Fibroblast of the aortic adventitia (primary cell): ENCODE results near the gene NKX2-2. TPM values are rescaled to one million over a fixed set of nuclear protein-coding genes. Genes with fewer than 3 reads are reported as not detected.

Experiments used
- DNase-seq: peaks from one replicate; pipeline ENCODE4 v3.0.0-alpha.2; 2010; ENCODE audit warnings: low read depth
- H3K4me3 ChIP-seq: 2 replicates; pipeline ENCODE4 v1.5.1; 2011; ENCODE audit warnings: low read depth, mild to moderate bottlenecking, control low read depth, low read length, moderate library complexity
- CTCF ChIP-seq: IDR thresholded peaks from 2 replicates; pipeline ENCODE4 v1.5.1; 2011; ENCODE audit warnings: mild to moderate bottlenecking, low read length, control low read depth, inconsistent platforms; ENCODE audit not compliant: insufficient read depth
- total RNA-seq: library from RNA; depleted of rRNA; stranded (reverse); fragments of >200 nt; gene quantifications from 2 replicates; pipeline ENCODE4 v1.2.3, GENCODE V29; 2012; ENCODE audit warnings: low replicate concordance

NKX2-2 gene
- total RNA-seq, 1 donor: not detected

DNA sequence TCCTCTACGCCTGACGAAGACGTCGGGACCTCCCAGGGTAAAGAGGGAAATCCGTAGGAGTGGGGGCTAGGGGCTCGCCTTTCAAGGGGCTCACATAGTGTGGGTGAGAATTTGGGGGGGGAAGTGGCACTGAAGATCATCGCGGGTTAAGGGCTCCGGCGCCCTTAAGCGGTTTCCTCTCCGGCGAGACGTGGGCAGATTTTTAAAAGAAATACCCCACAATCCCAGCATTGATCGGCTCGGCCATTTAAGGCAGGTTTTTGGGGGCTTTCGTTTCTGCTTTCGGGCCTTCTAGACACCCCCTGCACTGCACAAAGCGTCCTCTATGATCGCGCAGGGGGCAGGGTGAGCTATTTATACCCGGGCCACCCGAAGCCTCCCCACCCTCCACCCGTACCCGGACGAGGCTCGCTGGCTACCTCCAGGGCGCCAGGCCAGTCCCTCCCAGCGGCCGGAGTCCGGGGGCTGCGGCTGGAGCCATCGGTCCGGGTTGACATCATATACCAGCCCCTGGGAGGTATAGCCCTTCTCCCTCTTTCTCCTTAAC, 1.2 kb downstream of the NKX2-2 start:
- peak overlapping the region; percentile 44 for H3K4me3 ChIP-seq

GRCh38 chr20:21511850-21512633, 1.8 kb downstream of the NKX2-2 start:
- no peak for DNase-seq
- H3K4me3 ChIP-seq: peak overlapping the region; percentile 44
- TF ChIP-seq CTCF: no peak

More for the DNA sequence above, 1.2 kb downstream of the NKX2-2 start:
- no peak for TF ChIP-seq CTCF
- DNase-seq: no peak

GRCh38 chr20:21511485-21511849, 2.4 kb downstream of the NKX2-2 start:
- no peak for TF ChIP-seq CTCF

GRCh38 chr20:21510414-21511384, 3.2 kb downstream of the NKX2-2 start:
- TF ChIP-seq CTCF: no peak
- DNase-seq: no peak
- peak overlapping the region; percentile 40 for H3K4me3 ChIP-seq

More at GRCh38 chr20:21511485-21511849, 2.4 kb downstream of the NKX2-2 start:
- H3K4me3 ChIP-seq: no peak overlapping the region
- DNase-seq: no peak

- peak; percentile 14 for TF ChIP-seq CTCF
- peak overlapping the region; percentile 44 for H3K4me3 ChIP-seq
- peak; percentile 34 for DNase-seq
Measured at GRCh38 chr20:21509597-21510371, 4.1 kb downstream of the NKX2-2 start.

GRCh38 chr20:21509079-21509596, 4.7 kb downstream of the NKX2-2 start:
- DNase-seq: no peak
- H3K4me3 ChIP-seq: no peak overlapping the region

More at GRCh38 chr20:21509079-21509596, 4.7 kb downstream of the NKX2-2 start:
- TF ChIP-seq CTCF: no peak
